ENCODE data around the gene PSMB3. TPM values are rescaled to one million over a fixed set of nuclear protein-coding genes. Genes with fewer than 3 reads are reported as not detected.

Gene PSMB3
- polyA plus RNA-seq, 1 experiment = 234 TPM

DNA sequence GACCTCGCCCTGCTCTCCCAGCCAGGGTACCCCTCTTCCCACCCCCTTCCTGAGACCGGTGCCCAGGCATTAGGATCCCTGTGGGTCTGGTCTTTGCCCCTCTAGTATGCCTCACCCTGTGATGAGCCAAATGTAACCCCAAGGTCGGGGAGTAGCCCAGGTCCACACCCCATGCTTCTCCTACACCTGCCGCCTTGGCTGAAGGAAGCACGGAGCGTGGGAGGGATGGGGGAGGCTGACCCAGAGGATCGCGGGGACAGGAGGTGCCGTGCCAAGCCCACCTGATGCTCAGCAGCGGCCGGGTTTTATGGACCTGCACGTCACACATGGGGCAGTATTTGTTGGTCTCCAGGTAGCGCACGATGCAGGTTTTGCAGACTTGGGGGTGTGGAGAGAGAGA is 13.2 kb upstream of the PSMB3 start:
- Histone ChIP-seq H3K9me3 (ENCODE audit: control insufficient read depth, insufficient read depth, low read length) (no peaks in the 10 kb centered on the region), H3K27me3 (ENCODE audit: control insufficient read depth, insufficient read depth, low read length) (no peaks in the 10 kb centered on the region), H3K4me3 (ENCODE audit: low read depth, low read length) (no peak overlapping the region), H3K27ac (ENCODE audit: low read depth, low read length) (no peak overlapping the region)
- CTCF ChIA-PET = no interaction called here
- no peak for DNase-seq (ENCODE audit: low read depth, low spot score)
- TF ChIP-seq, protein P1, sequence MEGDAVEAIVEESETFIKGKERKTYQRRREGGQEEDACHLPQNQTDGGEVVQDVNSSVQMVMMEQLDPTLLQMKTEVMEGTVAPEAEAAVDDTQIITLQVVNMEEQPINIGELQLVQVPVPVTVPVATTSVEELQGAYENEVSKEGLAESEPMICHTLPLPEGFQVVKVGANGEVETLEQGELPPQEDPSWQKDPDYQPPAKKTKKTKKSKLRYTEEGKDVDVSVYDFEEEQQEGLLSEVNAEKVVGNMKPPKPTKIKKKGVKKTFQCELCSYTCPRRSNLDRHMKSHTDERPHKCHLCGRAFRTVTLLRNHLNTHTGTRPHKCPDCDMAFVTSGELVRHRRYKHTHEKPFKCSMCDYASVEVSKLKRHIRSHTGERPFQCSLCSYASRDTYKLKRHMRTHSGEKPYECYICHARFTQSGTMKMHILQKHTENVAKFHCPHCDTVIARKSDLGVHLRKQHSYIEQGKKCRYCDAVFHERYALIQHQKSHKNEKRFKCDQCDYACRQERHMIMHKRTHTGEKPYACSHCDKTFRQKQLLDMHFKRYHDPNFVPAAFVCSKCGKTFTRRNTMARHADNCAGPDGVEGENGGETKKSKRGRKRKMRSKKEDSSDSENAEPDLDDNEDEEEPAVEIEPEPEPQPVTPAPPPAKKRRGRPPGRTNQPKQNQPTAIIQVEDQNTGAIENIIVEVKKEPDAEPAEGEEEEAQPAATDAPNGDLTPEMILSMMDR (IDR thresholded peaks at IDR 0.05; ENCODE audit: low read depth, low read length) = no peak
- POLR2A ChIA-PET = no interaction called here

DNA sequence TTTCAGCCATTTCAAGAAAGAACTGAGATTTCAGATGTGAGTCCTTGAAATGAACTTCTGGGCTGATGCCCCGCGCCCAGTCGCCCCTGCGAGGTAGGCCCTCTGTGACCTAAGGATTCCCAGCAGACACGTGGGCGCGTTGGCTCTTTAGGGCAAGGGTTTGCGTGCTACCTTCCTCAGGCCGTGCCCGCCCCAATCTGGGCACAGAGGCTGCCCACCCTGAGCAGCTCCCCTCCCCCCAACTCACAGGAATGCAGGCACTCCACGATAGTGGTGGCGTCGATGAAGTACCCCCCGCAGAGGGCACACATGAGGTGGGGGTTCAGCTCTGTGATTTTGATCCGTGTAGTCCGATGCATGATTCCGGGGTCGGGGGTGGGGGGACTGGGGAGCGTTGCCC is 12.5 kb upstream of the PSMB3 start:
- Histone ChIP-seq H3K27ac (ENCODE audit: low read depth, low read length) (no peak overlapping the region), H3K4me3 (ENCODE audit: low read depth, low read length) (no peak overlapping the region), H3K27me3 (ENCODE audit: control insufficient read depth, insufficient read depth, low read length) (no peaks in the 10 kb centered on the region), H3K9me3 (ENCODE audit: control insufficient read depth, insufficient read depth, low read length) (no peaks in the 10 kb centered on the region)
- DNase-seq (ENCODE audit: low read depth, low spot score) = no peak
- TF ChIP-seq, protein P1 (IDR thresholded peaks at IDR 0.05; ENCODE audit: low read depth, low read length) = no peak
- POLR2A ChIA-PET = no interaction called here
- CTCF ChIA-PET = no interaction called here

DNA sequence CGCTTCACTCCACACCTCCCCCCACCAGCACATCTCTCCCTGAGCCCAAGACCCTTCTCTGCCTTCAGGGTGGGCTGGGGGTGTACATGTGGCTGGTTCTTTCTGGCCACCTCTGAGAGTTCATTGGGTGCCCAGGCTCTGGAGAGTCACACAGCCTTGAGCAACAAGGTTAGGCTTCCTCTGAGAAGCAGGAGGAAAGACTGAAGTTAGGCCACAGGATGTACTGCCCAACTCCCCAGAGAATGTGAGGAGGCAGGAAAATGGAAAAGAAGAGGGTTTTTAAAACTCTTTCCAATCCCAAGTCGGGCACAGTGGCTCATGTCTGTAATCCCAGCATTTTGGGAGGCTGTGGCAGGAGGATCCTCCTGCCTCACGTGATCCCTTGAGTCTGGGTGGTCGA is 11.7 kb upstream of the PSMB3 start:
- Histone ChIP-seq H3K27ac (ENCODE audit: low read depth, low read length) (no peak overlapping the region), H3K4me3 (ENCODE audit: low read depth, low read length) (no peak overlapping the region), H3K27me3 (ENCODE audit: control insufficient read depth, insufficient read depth, low read length) (no peaks in the 10 kb centered on the region), H3K9me3 (ENCODE audit: control insufficient read depth, insufficient read depth, low read length) (no peaks in the 10 kb centered on the region)
- no peak for DNase-seq (ENCODE audit: low read depth, low spot score)
- TF ChIP-seq, protein P1 (IDR thresholded peaks at IDR 0.05; ENCODE audit: low read depth, low read length) = no peak
- ChIA-PET CTCF (no interaction called here), POLR2A (no interaction called here)

GRCh38 chr17:38741461-38741860 is 11.1 kb upstream of the PSMB3 start:
- H3K27me3 ChIP-seq (ENCODE audit: control insufficient read depth, insufficient read depth, low read length) = no peaks in the 10 kb centered on the region
- ChIA-PET POLR2A (no interaction called here), CTCF (no interaction called here)
- TF ChIP-seq, protein P1 (IDR thresholded peaks at IDR 0.05; ENCODE audit: low read depth, low read length) = no peak
- H3K9me3 ChIP-seq (ENCODE audit: control insufficient read depth, insufficient read depth, low read length) = no peaks in the 10 kb centered on the region
- H3K4me3 ChIP-seq (ENCODE audit: low read depth, low read length) = no peak overlapping the region
- no peak for DNase-seq (ENCODE audit: low read depth, low spot score)
- no peak overlapping the region for H3K27ac ChIP-seq (ENCODE audit: low read depth, low read length)

- CTCF ChIA-PET = no interaction called here
- Histone ChIP-seq H3K4me3 (ENCODE audit: low read depth, low read length) (no peak overlapping the region), H3K27me3 (ENCODE audit: control insufficient read depth, insufficient read depth, low read length) (no peaks in the 10 kb centered on the region), H3K27ac (ENCODE audit: low read depth, low read length) (peak overlapping the region; percentile 47), H3K9me3 (ENCODE audit: control insufficient read depth, insufficient read depth, low read length) (no peaks in the 10 kb centered on the region)
- POLR2A ChIA-PET = interaction anchor here (0.5 kb wide), 1 partner anchor 125 kb away, joined by 3 read pairs; no protein-coding TSS in a partner anchor
- DNase-seq (ENCODE audit: low read depth, low spot score) = no peak
- TF ChIP-seq, protein P1 (IDR thresholded peaks at IDR 0.05; ENCODE audit: low read depth, low read length) = no peak
Measured at GRCh38 chr17:38741921-38742410, 10.6 kb upstream of the PSMB3 start.
